GM13977 (cell line): Measurements from ENCODE around the gene PRR29.

Source experiments
- DNase-seq: peaks from one replicate; pipeline ENCODE4 v3.0.0; 2012; ENCODE audit warnings: low spot score
- in situ Hi-C: fragments of 300-500 bp; cut with MboI; formaldehyde crosslinking; loops from one replicate; pipeline ENCODE4 v1.12.0; 2022; ENCODE audit warnings: low sequenced_read_pairs, low pct_unique_long_range_greater_than_20kb, mixed read lengths, inconsistent platforms; ENCODE audit not compliant: unreplicated experiment
- TF ChIP-seq, protein P1 (sequence below): IDR thresholded peaks from 2 replicates; pipeline ENCODE4 v1.5.1; 2012; ENCODE audit warnings: mild to moderate bottlenecking, control low read depth; ENCODE audit not compliant: insufficient read depth; ENCODE audit errors: extremely low read depth, missing control alignments

PRR29 gene

DNA sequence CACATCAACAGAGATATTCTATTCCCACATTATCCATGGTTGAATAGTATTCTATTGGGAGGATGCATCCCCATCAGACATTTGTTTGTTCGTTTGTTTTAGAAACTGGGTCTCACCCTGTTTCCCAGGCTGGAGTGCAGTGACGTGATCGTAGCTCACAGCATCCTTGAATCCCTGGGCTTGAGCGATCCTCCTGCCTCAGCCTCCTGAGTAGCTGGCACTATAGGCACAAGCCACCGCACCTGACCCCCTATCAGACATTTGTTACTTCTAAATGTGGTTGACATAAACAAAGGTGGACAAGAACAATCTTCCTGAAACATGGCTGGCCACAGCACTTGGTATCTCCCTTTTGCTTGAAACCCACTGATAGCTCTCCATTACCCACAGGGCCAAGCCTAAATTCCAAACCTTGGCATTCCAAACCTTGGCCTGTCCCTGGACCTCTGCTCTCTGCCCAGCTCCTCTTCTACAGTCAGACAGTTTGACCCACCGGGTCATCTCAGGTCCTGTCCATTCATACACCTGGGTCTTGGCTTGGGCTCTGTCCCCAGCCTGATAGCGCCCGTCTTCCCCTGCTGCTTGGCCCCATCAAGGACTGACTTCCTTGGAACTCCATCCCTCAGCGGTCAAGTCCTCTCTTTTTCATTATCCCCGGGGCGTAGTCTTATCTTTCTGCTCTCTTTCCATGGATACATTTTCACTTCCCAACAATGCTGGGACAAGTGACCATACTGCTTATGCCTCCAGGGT, 1.5 kb upstream of the PRR29 start:
- DNase-seq: no peak
- TF ChIP-seq, protein P1, sequence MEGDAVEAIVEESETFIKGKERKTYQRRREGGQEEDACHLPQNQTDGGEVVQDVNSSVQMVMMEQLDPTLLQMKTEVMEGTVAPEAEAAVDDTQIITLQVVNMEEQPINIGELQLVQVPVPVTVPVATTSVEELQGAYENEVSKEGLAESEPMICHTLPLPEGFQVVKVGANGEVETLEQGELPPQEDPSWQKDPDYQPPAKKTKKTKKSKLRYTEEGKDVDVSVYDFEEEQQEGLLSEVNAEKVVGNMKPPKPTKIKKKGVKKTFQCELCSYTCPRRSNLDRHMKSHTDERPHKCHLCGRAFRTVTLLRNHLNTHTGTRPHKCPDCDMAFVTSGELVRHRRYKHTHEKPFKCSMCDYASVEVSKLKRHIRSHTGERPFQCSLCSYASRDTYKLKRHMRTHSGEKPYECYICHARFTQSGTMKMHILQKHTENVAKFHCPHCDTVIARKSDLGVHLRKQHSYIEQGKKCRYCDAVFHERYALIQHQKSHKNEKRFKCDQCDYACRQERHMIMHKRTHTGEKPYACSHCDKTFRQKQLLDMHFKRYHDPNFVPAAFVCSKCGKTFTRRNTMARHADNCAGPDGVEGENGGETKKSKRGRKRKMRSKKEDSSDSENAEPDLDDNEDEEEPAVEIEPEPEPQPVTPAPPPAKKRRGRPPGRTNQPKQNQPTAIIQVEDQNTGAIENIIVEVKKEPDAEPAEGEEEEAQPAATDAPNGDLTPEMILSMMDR: no peak
- in situ Hi-C loops: no loop called here

DNA sequence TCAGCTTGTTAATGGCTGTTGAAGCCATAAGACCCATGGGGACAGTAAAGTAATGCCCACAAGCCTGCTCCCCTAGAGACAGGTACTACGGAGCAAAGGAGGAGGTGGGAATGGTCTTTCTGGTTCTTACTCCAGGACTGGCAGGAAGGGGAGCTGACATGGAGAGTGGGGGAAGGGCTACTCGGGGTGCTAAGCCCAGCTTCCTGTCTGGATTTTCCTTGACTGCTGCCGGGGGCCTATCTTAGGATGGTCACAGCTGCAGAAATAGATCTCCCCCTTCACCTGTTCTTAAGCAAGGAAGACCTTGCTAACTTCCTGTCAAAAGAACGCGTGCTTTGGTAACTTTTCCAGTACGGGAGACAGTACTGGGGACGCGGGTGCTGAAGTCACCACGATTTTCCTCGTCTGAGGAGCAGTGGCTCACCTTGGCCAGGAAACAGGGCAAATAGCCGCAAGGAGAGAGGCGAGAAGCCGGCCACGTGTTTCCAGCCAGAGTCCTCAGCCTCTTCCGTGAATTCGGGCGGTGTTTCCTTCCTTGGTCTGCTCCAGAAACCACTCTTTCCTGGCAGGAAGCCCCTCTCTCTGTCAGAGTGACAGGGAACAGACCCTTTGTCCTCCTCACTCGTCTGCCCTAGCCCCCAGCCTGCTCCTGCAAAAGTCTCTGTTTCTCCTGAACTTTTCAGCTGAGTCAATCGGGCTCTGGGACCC, 656 bp upstream of the PRR29 start:
- TF ChIP-seq, protein P1: no peak
- DNase-seq: no peak
- in situ Hi-C loops: no loop called here

DNA sequence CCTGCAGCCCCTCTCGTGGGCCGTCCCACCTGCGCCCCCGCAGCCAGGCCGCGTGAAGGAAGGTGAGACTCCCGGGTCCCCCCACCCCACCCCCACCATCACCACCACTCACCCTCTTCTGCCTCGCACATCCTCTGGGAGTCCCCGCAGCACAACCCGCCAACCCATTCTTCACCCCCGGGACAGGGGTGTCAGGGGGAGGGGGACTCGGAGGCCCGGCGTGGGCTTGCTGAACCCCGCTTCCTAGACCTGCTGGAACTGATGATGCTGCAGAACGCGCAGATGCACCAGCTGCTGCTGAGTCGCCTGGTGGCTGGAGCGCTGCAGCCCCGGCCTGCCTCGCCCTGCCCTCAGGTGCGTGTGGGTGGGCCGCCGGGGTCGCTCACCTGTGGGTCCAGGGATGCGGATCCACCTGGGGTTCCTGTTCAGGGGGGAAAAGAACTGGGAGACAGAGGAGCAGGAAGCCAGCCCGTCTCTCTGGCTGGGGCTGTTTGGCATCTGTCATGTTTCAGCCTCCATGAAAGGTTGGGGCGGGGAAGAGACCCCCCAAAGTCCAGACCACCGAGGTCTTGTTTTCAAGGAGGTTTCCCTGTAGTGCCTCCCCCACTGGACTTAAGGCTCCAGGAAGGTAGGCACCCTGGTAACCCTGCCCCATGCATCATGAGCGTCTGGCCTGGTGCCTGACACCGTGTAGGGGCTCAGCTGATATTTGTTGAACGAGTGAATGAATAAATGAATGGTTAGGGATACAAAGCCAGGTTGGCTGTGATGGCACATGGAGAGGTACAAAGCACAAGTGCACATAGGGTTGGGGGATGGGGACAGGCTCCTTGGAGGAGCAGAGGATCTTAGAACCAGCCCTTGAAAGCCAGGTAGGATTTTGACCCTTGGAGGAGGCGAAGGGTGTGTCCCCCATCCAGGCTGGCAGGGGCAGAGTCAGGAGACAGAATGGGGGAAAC, 849 bp downstream of the PRR29 start:
- DNase-seq: no peak
- TF ChIP-seq, protein P1: no peak
- in situ Hi-C loops: no loop called here

DNA sequence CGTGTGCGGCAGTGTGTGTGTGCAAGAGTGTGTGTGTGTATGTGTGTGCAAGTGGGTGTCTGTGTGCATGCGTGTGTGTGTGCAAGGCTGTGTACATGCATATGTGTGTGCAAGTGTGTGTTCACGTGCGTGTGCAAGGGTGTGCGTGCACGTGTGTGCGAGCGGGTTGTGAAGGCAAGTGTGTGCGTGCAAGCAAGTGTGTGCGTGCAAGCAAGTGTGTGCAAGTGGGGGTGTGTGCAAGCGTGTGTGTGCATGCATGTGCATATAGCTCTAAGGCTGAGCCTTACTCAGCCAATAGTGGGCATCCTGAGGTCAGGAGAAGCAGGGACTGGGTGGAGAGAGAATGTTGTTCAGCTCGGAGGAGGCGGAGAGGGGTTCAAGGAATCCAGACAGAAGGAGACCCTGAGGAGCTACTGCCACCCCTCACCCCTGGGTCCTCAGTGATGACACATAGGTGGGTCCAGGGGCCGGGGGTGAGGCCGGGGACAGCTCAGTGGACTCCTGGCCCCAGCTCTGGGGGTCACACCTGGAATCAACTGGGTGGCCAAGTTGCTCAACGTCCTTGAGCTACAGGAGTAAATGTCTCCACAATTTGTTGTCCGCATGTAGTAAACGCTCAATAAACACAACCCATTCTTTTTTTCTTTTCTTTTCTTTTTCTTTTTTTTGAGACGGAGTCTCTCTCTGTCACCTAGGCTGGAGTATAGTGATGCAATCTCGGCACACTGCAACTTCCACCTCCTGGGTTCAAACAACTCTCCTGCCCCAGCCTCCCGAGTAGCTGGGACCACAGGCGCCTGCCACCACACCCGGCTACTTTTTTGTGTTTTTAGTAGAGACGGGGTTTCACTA, 1.8 kb downstream of the PRR29 start:
- in situ Hi-C loops: no loop called here

DNA sequence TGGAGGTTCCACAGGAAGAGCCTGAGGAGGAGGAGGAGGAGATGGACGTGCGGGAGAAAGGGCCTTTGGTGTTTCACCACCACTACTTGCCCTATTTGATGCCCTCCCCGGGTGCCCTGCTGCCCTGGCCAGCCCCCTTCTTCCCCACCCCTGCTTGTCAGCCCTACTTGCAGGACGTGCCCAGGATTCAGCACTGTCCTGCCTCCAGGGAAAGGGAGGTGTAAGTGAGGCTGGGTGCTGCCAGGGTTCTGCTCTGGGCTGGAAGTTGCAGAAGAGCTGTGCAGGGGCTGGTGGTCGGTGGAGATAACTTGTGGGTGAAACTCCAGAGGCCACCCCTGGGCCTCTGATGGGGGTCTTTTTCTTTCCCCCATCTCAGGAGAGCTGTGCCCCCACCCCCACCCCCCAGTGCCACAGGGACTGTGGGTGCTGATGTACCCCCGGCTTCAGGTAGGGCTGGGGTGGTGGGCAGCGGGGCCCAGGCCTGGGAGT, 3.0 kb downstream of the PRR29 start:
- in situ Hi-C loops: no loop called here
- DNase-seq: no peak
- TF ChIP-seq, protein P1: no peak

More for the DNA sequence above, 1.8 kb downstream of the PRR29 start:
- TF ChIP-seq, protein P1: no peak
- no peak for DNase-seq
